HEK293 (cell line): ENCODE data around the gene KDELR1.

Experiments
- BCL11A ChIP-seq: fragments of 450-650 bp; formaldehyde crosslinking; IDR thresholded peaks from 2 replicates; pipeline ENCODE4 v1.5.1; 2016; ENCODE audit warnings: low read depth, missing biosample characterization, missing genetic modification characterization
- GLIS2 ChIP-seq: fragments of 450-650 bp; formaldehyde crosslinking; IDR thresholded peaks from 2 replicates; pipeline ENCODE4 v1.5.1; 2016; ENCODE audit warnings: missing biosample characterization, missing genetic modification characterization
- OVOL3 ChIP-seq: fragments of 450-650 bp; formaldehyde crosslinking; IDR thresholded peaks from 2 replicates; pipeline ENCODE4 v1.5.1; 2016; ENCODE audit warnings: missing biosample characterization, missing genetic modification characterization
- SP2 ChIP-seq: fragments of 450-650 bp; formaldehyde crosslinking; IDR thresholded peaks from 2 replicates; pipeline ENCODE4 v1.5.1; 2016; ENCODE audit warnings: missing biosample characterization, missing genetic modification characterization
- ZFHX2 ChIP-seq: fragments of 450-650 bp; formaldehyde crosslinking; conservative IDR thresholded peaks from 2 replicates; pipeline ENCODE4 v1.5.1; 2016; ENCODE audit warnings: missing biosample characterization, missing genetic modification characterization
- ZFP37 ChIP-seq: fragments of 450-650 bp; formaldehyde crosslinking; IDR thresholded peaks from 2 replicates; pipeline ENCODE4 v1.5.1; 2016; ENCODE audit warnings: missing biosample characterization, missing genetic modification characterization
- ZNF10 ChIP-seq: fragments of 450-650 bp; formaldehyde crosslinking; IDR thresholded peaks from 2 replicates; pipeline ENCODE4 v1.5.1; 2017; ENCODE audit warnings: missing biosample characterization, missing genetic modification characterization
- ZNF132 ChIP-seq: fragments of 450-650 bp; formaldehyde crosslinking; IDR thresholded peaks from 2 replicates; pipeline ENCODE4 v1.5.1; 2017; ENCODE audit warnings: missing biosample characterization, missing genetic modification characterization, borderline replicate concordance
- ZNF221 ChIP-seq: fragments of 450-650 bp; formaldehyde crosslinking; IDR thresholded peaks from 2 replicates; pipeline ENCODE4 v1.5.1; 2017; ENCODE audit warnings: missing biosample characterization, missing genetic modification characterization, borderline replicate concordance
- ZNF248 ChIP-seq: fragments of 450-650 bp; formaldehyde crosslinking; IDR thresholded peaks from 2 replicates; pipeline ENCODE4 v1.5.1; 2017; ENCODE audit warnings: missing biosample characterization, missing genetic modification characterization
- ZNF292 ChIP-seq: fragments of 450-650 bp; formaldehyde crosslinking; IDR thresholded peaks from 2 replicates; pipeline ENCODE4 v1.5.1; 2016; ENCODE audit warnings: low read depth, missing biosample characterization, missing genetic modification characterization, borderline replicate concordance
- ZNF366 ChIP-seq: fragments of 450-650 bp; formaldehyde crosslinking; conservative IDR thresholded peaks from 2 replicates; pipeline ENCODE4 v1.5.1; 2016; ENCODE audit warnings: missing biosample characterization, missing genetic modification characterization
- ZNF521 ChIP-seq: fragments of 450-650 bp; formaldehyde crosslinking; IDR thresholded peaks from 2 replicates; pipeline ENCODE4 v1.5.1; 2017; ENCODE audit warnings: missing biosample characterization, mild to moderate bottlenecking, missing genetic modification characterization
- ZNF600 ChIP-seq: fragments of 450-650 bp; formaldehyde crosslinking; IDR thresholded peaks from 2 replicates; pipeline ENCODE4 v1.5.1; 2016; ENCODE audit warnings: missing biosample characterization, missing genetic modification characterization
- ZNF707 ChIP-seq: fragments of 450-650 bp; formaldehyde crosslinking; IDR thresholded peaks from 2 replicates; pipeline ENCODE4 v1.5.1; 2016; ENCODE audit warnings: missing biosample characterization, missing genetic modification characterization
- ZNF777 ChIP-seq: fragments of 450-650 bp; formaldehyde crosslinking; IDR thresholded peaks from 2 replicates; pipeline ENCODE4 v1.5.1; 2017; ENCODE audit warnings: missing biosample characterization, missing genetic modification characterization, borderline replicate concordance
- ZNF785 ChIP-seq: fragments of 450-650 bp; formaldehyde crosslinking; IDR thresholded peaks from 2 replicates; pipeline ENCODE4 v1.5.1; 2016; ENCODE audit warnings: missing biosample characterization, missing genetic modification characterization
- ZNF830 ChIP-seq: fragments of 450-650 bp; IDR thresholded peaks from 2 replicates; pipeline ENCODE4 v1.5.0; 2018; ENCODE audit warnings: missing biosample characterization, missing genetic modification characterization, low read depth, mild to moderate bottlenecking, moderate library complexity
- TF ChIP-seq, protein P1 (sequence below): sonication (generic); formaldehyde crosslinking; IDR thresholded peaks from 2 replicates; pipeline ENCODE4 v1.8.1; 2022; ENCODE audit warnings: mild to moderate bottlenecking, moderate library complexity, missing genetic modification reagents
- TF ChIP-seq, protein P2 (sequence below): fragments of 450-650 bp; formaldehyde crosslinking; IDR thresholded peaks from 2 replicates; pipeline ENCODE4 v1.5.1; 2016; ENCODE audit warnings: missing biosample characterization, missing genetic modification characterization
- TF ChIP-seq, protein P3 (sequence below): fragments of 450-650 bp; formaldehyde crosslinking; IDR thresholded peaks from 2 replicates; pipeline ENCODE4 v1.5.1; 2017; ENCODE audit warnings: missing biosample characterization, missing genetic modification characterization
- TF ChIP-seq, protein P4 (sequence below): fragments of 450-650 bp; formaldehyde crosslinking; IDR thresholded peaks from 2 replicates; pipeline ENCODE4 v1.5.1; 2017; ENCODE audit warnings: missing biosample characterization, missing genetic modification characterization
- TF ChIP-seq, protein P5 (sequence below): fragments of 450-650 bp; IDR thresholded peaks from 2 replicates; pipeline ENCODE4 v1.5.1; 2018; ENCODE audit warnings: missing biosample characterization, missing genetic modification characterization
- TF ChIP-seq, protein P6 (sequence below): fragments of 450-650 bp; formaldehyde crosslinking; IDR thresholded peaks from 2 replicates; pipeline ENCODE4 v1.5.1; 2016; ENCODE audit warnings: missing biosample characterization, missing genetic modification characterization
- TF ChIP-seq, protein P7 (sequence below): fragments of 450-650 bp; IDR thresholded peaks from 2 replicates; pipeline ENCODE4 v1.5.1; 2018; ENCODE audit warnings: missing biosample characterization, mild to moderate bottlenecking, missing genetic modification characterization

The KDELR1 gene

DNA sequence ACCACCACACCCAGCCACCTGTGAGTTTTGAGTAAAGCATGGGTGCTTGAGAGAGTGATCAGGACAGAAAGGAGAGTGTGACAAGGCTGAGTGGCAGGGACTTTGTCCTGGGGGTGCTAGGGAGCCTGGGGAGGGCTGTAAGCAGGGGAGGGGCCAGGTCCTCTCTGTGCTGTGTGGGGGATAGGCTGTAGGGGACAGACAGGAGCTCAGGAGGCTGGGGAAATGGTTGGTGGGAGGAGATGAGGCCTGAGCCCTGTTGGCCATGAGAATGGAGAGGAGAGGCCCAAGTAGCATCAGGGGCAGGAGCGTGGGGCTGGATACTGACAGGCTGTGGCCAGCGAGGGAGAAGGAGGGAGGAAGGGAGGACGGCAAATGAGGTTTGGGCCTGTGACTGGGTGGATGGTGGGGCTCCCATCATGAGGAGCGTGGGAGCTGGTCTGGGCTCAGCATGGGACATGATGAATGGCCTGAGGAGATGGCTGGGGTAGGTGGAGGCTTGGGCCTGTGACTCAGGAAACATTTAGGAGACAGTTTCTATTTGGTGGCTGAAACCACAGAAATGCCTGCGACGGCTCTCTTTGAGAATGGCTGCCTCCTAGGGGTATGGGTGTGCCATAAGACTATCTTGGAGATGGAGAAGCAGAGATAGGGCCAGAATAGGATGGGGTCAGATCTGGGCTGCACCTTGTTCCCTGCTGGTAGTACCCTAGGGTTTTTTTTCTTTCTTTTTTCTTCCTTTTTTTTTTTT, 27.1 kb upstream of the KDELR1 start (continued):
- TF ChIP-seq, protein P1, sequence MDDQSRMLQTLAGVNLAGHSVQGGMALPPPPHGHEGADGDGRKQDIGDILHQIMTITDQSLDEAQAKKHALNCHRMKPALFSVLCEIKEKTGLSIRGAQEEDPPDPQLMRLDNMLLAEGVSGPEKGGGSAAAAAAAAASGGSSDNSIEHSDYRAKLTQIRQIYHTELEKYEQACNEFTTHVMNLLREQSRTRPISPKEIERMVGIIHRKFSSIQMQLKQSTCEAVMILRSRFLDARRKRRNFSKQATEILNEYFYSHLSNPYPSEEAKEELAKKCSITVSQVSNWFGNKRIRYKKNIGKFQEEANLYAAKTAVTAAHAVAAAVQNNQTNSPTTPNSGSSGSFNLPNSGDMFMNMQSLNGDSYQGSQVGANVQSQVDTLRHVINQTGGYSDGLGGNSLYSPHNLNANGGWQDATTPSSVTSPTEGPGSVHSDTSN = no peak
- TF ChIP-seq, protein P2, sequence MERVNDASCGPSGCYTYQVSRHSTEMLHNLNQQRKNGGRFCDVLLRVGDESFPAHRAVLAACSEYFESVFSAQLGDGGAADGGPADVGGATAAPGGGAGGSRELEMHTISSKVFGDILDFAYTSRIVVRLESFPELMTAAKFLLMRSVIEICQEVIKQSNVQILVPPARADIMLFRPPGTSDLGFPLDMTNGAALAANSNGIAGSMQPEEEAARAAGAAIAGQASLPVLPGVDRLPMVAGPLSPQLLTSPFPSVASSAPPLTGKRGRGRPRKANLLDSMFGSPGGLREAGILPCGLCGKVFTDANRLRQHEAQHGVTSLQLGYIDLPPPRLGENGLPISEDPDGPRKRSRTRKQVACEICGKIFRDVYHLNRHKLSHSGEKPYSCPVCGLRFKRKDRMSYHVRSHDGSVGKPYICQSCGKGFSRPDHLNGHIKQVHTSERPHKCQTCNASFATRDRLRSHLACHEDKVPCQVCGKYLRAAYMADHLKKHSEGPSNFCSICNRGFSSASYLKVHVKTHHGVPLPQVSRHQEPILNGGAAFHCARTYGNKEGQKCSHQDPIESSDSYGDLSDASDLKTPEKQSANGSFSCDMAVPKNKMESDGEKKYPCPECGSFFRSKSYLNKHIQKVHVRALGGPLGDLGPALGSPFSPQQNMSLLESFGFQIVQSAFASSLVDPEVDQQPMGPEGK = peak; percentile 48; the same call in 1 of the 2 replicates
- no peak for TF ChIP-seq ZFP37 (tag by site-specific recombination)
- no peak for TF ChIP-seq ZNF221 (tag by site-specific recombination)
- TF ChIP-seq ZNF830 (tag by site-specific recombination) = no peak
- TF ChIP-seq SP2 (tag by site-specific recombination) = peak; percentile 34; the same call in 1 of the 2 replicates
- TF ChIP-seq, protein P3, sequence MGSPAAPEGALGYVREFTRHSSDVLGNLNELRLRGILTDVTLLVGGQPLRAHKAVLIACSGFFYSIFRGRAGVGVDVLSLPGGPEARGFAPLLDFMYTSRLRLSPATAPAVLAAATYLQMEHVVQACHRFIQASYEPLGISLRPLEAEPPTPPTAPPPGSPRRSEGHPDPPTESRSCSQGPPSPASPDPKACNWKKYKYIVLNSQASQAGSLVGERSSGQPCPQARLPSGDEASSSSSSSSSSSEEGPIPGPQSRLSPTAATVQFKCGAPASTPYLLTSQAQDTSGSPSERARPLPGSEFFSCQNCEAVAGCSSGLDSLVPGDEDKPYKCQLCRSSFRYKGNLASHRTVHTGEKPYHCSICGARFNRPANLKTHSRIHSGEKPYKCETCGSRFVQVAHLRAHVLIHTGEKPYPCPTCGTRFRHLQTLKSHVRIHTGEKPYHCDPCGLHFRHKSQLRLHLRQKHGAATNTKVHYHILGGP (tag by site-specific recombination) = no peak
- TF ChIP-seq ZNF292 = no peak
- no peak for TF ChIP-seq ZNF521 (tag by site-specific recombination)
- TF ChIP-seq ZNF366 (tag by site-specific recombination) = peak; percentile 56; the same call in 1 of the 2 replicates
- TF ChIP-seq ZNF600 (tag by site-specific recombination) = no peak
- no peak for TF ChIP-seq ZNF777
- TF ChIP-seq GLIS2 (tag by site-specific recombination) = 0 out of 2 replicates have a peak, but pooled peaks have one; percentile 20
- TF ChIP-seq ZNF785 = no peak
- no peak for TF ChIP-seq BCL11A
- TF ChIP-seq, protein P4, sequence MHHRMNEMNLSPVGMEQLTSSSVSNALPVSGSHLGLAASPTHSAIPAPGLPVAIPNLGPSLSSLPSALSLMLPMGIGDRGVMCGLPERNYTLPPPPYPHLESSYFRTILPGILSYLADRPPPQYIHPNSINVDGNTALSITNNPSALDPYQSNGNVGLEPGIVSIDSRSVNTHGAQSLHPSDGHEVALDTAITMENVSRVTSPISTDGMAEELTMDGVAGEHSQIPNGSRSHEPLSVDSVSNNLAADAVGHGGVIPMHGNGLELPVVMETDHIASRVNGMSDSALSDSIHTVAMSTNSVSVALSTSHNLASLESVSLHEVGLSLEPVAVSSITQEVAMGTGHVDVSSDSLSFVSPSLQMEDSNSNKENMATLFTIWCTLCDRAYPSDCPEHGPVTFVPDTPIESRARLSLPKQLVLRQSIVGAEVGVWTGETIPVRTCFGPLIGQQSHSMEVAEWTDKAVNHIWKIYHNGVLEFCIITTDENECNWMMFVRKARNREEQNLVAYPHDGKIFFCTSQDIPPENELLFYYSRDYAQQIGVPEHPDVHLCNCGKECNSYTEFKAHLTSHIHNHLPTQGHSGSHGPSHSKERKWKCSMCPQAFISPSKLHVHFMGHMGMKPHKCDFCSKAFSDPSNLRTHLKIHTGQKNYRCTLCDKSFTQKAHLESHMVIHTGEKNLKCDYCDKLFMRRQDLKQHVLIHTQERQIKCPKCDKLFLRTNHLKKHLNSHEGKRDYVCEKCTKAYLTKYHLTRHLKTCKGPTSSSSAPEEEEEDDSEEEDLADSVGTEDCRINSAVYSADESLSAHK (tag by site-specific recombination) = peak; percentile 72
- TF ChIP-seq, protein P5, sequence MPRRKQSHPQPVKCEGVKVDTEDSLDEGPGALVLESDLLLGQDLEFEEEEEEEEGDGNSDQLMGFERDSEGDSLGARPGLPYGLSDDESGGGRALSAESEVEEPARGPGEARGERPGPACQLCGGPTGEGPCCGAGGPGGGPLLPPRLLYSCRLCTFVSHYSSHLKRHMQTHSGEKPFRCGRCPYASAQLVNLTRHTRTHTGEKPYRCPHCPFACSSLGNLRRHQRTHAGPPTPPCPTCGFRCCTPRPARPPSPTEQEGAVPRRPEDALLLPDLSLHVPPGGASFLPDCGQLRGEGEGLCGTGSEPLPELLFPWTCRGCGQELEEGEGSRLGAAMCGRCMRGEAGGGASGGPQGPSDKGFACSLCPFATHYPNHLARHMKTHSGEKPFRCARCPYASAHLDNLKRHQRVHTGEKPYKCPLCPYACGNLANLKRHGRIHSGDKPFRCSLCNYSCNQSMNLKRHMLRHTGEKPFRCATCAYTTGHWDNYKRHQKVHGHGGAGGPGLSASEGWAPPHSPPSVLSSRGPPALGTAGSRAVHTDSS (tag by site-specific recombination) = no peak
- no peak for TF ChIP-seq ZNF132 (tag by site-specific recombination)
- TF ChIP-seq, protein P6, sequence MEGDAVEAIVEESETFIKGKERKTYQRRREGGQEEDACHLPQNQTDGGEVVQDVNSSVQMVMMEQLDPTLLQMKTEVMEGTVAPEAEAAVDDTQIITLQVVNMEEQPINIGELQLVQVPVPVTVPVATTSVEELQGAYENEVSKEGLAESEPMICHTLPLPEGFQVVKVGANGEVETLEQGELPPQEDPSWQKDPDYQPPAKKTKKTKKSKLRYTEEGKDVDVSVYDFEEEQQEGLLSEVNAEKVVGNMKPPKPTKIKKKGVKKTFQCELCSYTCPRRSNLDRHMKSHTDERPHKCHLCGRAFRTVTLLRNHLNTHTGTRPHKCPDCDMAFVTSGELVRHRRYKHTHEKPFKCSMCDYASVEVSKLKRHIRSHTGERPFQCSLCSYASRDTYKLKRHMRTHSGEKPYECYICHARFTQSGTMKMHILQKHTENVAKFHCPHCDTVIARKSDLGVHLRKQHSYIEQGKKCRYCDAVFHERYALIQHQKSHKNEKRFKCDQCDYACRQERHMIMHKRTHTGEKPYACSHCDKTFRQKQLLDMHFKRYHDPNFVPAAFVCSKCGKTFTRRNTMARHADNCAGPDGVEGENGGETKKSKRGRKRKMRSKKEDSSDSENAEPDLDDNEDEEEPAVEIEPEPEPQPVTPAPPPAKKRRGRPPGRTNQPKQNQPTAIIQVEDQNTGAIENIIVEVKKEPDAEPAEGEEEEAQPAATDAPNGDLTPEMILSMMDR (tag by site-specific recombination) = 0 out of 2 replicates have a peak, but pooled peaks have one; percentile 25
- no peak; the same call in 1 of the 2 replicates for TF ChIP-seq ZNF10 (tag by site-specific recombination)
- TF ChIP-seq, protein P7, sequence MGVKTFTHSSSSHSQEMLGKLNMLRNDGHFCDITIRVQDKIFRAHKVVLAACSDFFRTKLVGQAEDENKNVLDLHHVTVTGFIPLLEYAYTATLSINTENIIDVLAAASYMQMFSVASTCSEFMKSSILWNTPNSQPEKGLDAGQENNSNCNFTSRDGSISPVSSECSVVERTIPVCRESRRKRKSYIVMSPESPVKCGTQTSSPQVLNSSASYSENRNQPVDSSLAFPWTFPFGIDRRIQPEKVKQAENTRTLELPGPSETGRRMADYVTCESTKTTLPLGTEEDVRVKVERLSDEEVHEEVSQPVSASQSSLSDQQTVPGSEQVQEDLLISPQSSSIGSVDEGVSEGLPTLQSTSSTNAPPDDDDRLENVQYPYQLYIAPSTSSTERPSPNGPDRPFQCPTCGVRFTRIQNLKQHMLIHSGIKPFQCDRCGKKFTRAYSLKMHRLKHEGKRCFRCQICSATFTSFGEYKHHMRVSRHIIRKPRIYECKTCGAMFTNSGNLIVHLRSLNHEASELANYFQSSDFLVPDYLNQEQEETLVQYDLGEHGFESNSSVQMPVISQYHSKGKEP = no peak
- no peak for TF ChIP-seq OVOL3 (tag by site-specific recombination)
- no peak for TF ChIP-seq ZNF248 (tag by site-specific recombination)
- no peak for TF ChIP-seq ZNF707 (tag by site-specific recombination)
- peak; percentile 30; the same call in 1 of the 2 replicates for TF ChIP-seq ZFHX2 (tag by site-specific recombination)
